Endothelial cell of umbilical vein (primary cell): ENCODE measurements around the gene GUCA2A. TPM values are rescaled to one million over a fixed set of nuclear protein-coding genes. Genes with fewer than 3 reads are reported as not detected.

Experiments used
- BruUV-seq: library from RNA; stranded (reverse); fragments of 400-500 nt; replicated peaks from 2 replicates; lab custom pipeline; 2021; lab: Mats Ljungman, UMichigan
- CTCF ChIA-PET: fragments of 300-600, 350-600 bp; sonication (Branson Sonifier 250); formaldehyde crosslinking; loops from one replicate; lab custom pipeline; 2021; ENCODE audit warnings: antibody characterized with exemption, inconsistent platforms; lab: Charles Lee
- POLR2A ChIA-PET: fragments of 300-600, 350-600 bp; sonication (Branson Sonifier 250); formaldehyde crosslinking; loops from one replicate; lab custom pipeline; 2021; ENCODE audit warnings: antibody characterized with exemption, inconsistent platforms; lab: Charles Lee
- DNase-seq: peaks from one replicate; pipeline ENCODE4 v3.0.0-alpha.2; 2011; ENCODE audit warnings: low read depth, low spot score
- FAIRE-seq: peaks from 2 replicates; lab custom pipeline; 2011; peaks lifted over from hg19 to GRCh38; lab: Jason Lieb, UNC
- H2AFZ ChIP-seq: 2 replicates; pipeline ENCODE4 v1.6.0; 2012; ENCODE audit warnings: low read depth, low read length, control low read depth, inconsistent platforms
- H3K27ac ChIP-seq: 2 replicates; pipeline ENCODE4 v1.5.1; 2011; ENCODE audit warnings: low read depth, mild to moderate bottlenecking, control low read depth, low read length, moderate library complexity; ENCODE audit not compliant: insufficient read depth
- H3K27me3 ChIP-seq, 2 experiments: 2 replicates each; pipeline versions ENCODE4 v1.6.0 to v1.6.1; 2011; ENCODE audit warnings: low read length in 2 of 2, mixed read lengths in 1 of 2; ENCODE audit not compliant: control insufficient read depth in 2 of 2, insufficient read depth in 2 of 2
- H3K36me3 ChIP-seq, 2 experiments: 2 replicates in 1 of 2; 3 replicates in 1 of 2; pipeline ENCODE4 v1.5.1; 2011; ENCODE audit warnings: low read length in 2 of 2, mild to moderate bottlenecking in 1 of 2, moderate library complexity in 1 of 2; ENCODE audit not compliant: control insufficient read depth in 2 of 2, insufficient read depth in 2 of 2; ENCODE audit errors: extremely low read depth in 1 of 2
- H3K4me1 ChIP-seq: 3 replicates; pipeline ENCODE4 v1.5.1; 2011; ENCODE audit warnings: mild to moderate bottlenecking, low read length; ENCODE audit not compliant: control insufficient read depth, insufficient read depth; ENCODE audit errors: extremely low read depth
- H3K4me2 ChIP-seq: 2 replicates; pipeline ENCODE4 v1.6.1; 2011; ENCODE audit warnings: low read length, control low read depth, mixed read lengths; ENCODE audit not compliant: insufficient read depth
- H3K4me3 ChIP-seq, 3 experiments: fragments of 200-600 bp in 1 of 3; sonication (generic), shearing (Covaris generic) in 1 of 3; replicated peaks in 1 of 3; 2 replicates each; pipeline ENCODE4 v1.5.1; 2011 to 2016; ENCODE audit warnings: control low read depth in 3 of 3, low read length in 3 of 3, mild to moderate bottlenecking in 2 of 3, inconsistent platforms in 1 of 3, low read depth in 1 of 3, moderate library complexity in 1 of 3; ENCODE audit not compliant: insufficient read depth in 1 of 3
- H3K79me2 ChIP-seq: 2 replicates; pipeline ENCODE4 v1.6.0; 2012; ENCODE audit warnings: low read length, inconsistent platforms; ENCODE audit not compliant: control insufficient read depth, insufficient read depth
- H3K9ac ChIP-seq: replicated peaks from 2 replicates; pipeline ENCODE3; 2011; ENCODE audit warnings: low read length, control low read depth; ENCODE audit not compliant: insufficient read depth; ENCODE audit errors: extremely low read depth
- H3K9me1 ChIP-seq: replicated peaks from 3 replicates; pipeline ENCODE4 v1.6.0; 2011; ENCODE audit warnings: mild to moderate bottlenecking, low read length; ENCODE audit not compliant: control insufficient read depth, insufficient read depth; ENCODE audit errors: extremely low read depth
- H3K9me3 ChIP-seq: replicated peaks from 2 replicates; pipeline ENCODE4 v1.5.1; 2012; ENCODE audit warnings: low read length, inconsistent platforms; ENCODE audit not compliant: control insufficient read depth, insufficient read depth
- H4K20me1 ChIP-seq: replicated peaks from 2 replicates; pipeline ENCODE3; 2011; ENCODE audit warnings: mild to moderate bottlenecking, low read length; ENCODE audit not compliant: control insufficient read depth, insufficient read depth; ENCODE audit errors: extremely low read depth
- CTCF ChIP-seq, 2 donors: IDR thresholded peaks; 1 replicate in 1 of 2; 2 replicates in 1 of 2; pipeline ENCODE4 v1.5.1; 2011; ENCODE audit warnings: low read length in 2 of 2, mild to moderate bottlenecking in 2 of 2, moderate library complexity in 2 of 2, control low read depth in 1 of 2, inconsistent platforms in 1 of 2, low read depth in 1 of 2; ENCODE audit not compliant: insufficient read depth in 1 of 2; ENCODE audit errors: extremely low read depth in 1 of 2
- EZH2 ChIP-seq: IDR thresholded peaks from 2 replicates; pipeline ENCODE4 v1.6.1; 2012; ENCODE audit warnings: borderline replicate concordance, low read depth, mild to moderate bottlenecking, moderate library complexity, low read length, inconsistent platforms; ENCODE audit not compliant: severe bottlenecking
- FOS ChIP-seq: IDR thresholded peaks from 2 replicates; pipeline ENCODE4 v1.6.1; 2011; ENCODE audit warnings: mild to moderate bottlenecking, low read length, moderate library complexity, borderline replicate concordance; ENCODE audit not compliant: insufficient read depth
- GATA2 ChIP-seq: IDR thresholded peaks from 2 replicates; pipeline ENCODE4 v1.7.0; 2011; ENCODE audit warnings: low read depth, mild to moderate bottlenecking, moderate library complexity, mixed read lengths, low read length; ENCODE audit not compliant: insufficient read length, insufficient read depth
- JUN ChIP-seq: IDR thresholded peaks from 2 replicates; pipeline ENCODE4 v1.6.1; 2011; ENCODE audit warnings: borderline replicate concordance, low read depth; ENCODE audit not compliant: insufficient read length, insufficient read depth
- MAX ChIP-seq: IDR thresholded peaks from 2 replicates; pipeline ENCODE4 v1.6.1; 2011; ENCODE audit not compliant: insufficient read depth, insufficient read length
- MYC ChIP-seq: IDR thresholded peaks from one replicate; pipeline ENCODE4 v1.6.1; 2011; ENCODE audit warnings: mild to moderate bottlenecking, low read depth, low read length
- POLR2A ChIP-seq: IDR thresholded peaks from 2 replicates; pipeline ENCODE4 v1.6.1; 2012; ENCODE audit warnings: low read depth, mild to moderate bottlenecking, control low read depth, low read length
- POLR2AphosphoS5 ChIP-seq: IDR thresholded peaks from 2 replicates; pipeline ENCODE4 v1.6.1; 2012; ENCODE audit warnings: low read depth, mild to moderate bottlenecking, control low read depth, low read length, moderate library complexity; ENCODE audit not compliant: insufficient read depth
- dilution Hi-C: fragments of 300-500 bp; cut with MboI; formaldehyde crosslinking; loops from one replicate; pipeline ENCODE4 v1.15.0; 2019; ENCODE audit warnings: low sequenced_read_pairs; ENCODE audit not compliant: extremely low pct_ligation_motif_present
- intact Hi-C: fragments of 100-400 bp; cut with micrococcal nuclease; formaldehyde crosslinking; loops from one replicate; pipeline ENCODE4 v1.10.0; 2022
- polyA plus RNA-seq, 4 experiments: library from polyadenylated mRNA; depleted of rRNA in 3 of 4; stranded (reverse) in 3 of 4; unstranded in 1 of 4; fragments of >200 nt; gene quantifications; 2 replicates each; pipeline versions ENCODE4 v1.2.1 to v1.2.3, GENCODE V29; 2011 to 2012; ENCODE audit warnings: missing spikeins in 1 of 4
- total RNA-seq: library from RNA; stranded (reverse); gene quantifications from 2 replicates; pipeline ENCODE4 v1.2.3, GENCODE V29; 2021

GUCA2A gene
- total and polyA plus RNA-seq, 2 donors (not counting 3 experiments of a cell fraction or from before 2014, with no cell fraction given) = not detected

- dilution Hi-C loops (no loop called here), intact Hi-C loops (no loop called here)
- Histone ChIP-seq H3K9ac (no peak overlapping the region), H3K27me3 (peaks cover 1 to 5% of the 10 kb centered on the region in 2 experiments), H3K4me2 (no peak overlapping the region), H3K9me3 (no peaks in the 10 kb centered on the region), H2AFZ (no peak overlapping the region), H3K36me3 (no peaks in the 10 kb centered on the region), H3K4me3 (no peak overlapping the region), H4K20me1 (no peaks in the 10 kb centered on the region), H3K27ac (no peak overlapping the region), H3K4me1 (no peaks in the 10 kb centered on the region), H3K79me2 (no peaks in the 10 kb centered on the region), H3K9me1 (no peaks in the 10 kb centered on the region)
- POLR2A ChIA-PET = no interaction called here
- no TSS peak for BruUV-seq
- DNase-seq = no peak
- no peak for FAIRE-seq
- TF ChIP-seq CTCF (IDR thresholded peaks at IDR 0.05; ENCODE audit: extremely low read depth in 1 of 2, insufficient read depth in 1 of 2, low read depth in 1 of 2, low read length in 2 of 2) (no peak), FOS (no peak), POLR2A (no peak), JUN (no peak), GATA2 (no peak), POLR2AphosphoS5 (no peak), MAX (no peak), MYC (no peak), EZH2 (no peak)
- CTCF ChIA-PET = interaction anchor here (1.0 to 1.8 kb wide), 4 partner anchors 9 to 40 kb away, joined by 3 to 7 read pairs (median 4); no protein-coding TSS in a partner anchor
Observed at GRCh38 chr1:42133390-42133789, 31.2 kb downstream of the GUCA2A start.
